Neutrophil (primary cell): Measurements from ENCODE around the gene DIP2C.

Experiments used
- H3K27ac ChIP-seq: fragments of 200-600 bp; sonication (generic); 2 replicates; pipeline ENCODE4 v1.5.1; 2016; ENCODE audit warnings: mild to moderate bottlenecking, moderate library complexity
- H3K27me3 ChIP-seq: fragments of 200-600 bp; sonication (generic); 2 replicates; pipeline ENCODE4 v1.6.0; 2016; ENCODE audit warnings: mild to moderate bottlenecking
- H3K36me3 ChIP-seq: fragments of 200-600 bp; sonication (generic); 2 replicates; pipeline ENCODE4 v1.5.1; 2017
- H3K4me1 ChIP-seq, 2 experiments: fragments of 200-600 bp in 1 of 2; sonication (generic) in 1 of 2; 1 replicate in 1 of 2; 2 replicates in 1 of 2; pipeline versions ENCODE4 v1.5.1 to v1.6.1; 2013 to 2016; ENCODE audit warnings: low read depth in 1 of 2, low read length in 1 of 2, mild to moderate bottlenecking in 1 of 2, moderate library complexity in 1 of 2; ENCODE audit not compliant: control insufficient read depth in 1 of 2, insufficient read depth in 1 of 2
- H3K4me3 ChIP-seq, 2 experiments: fragments of 200-600 bp in 1 of 2; sonication (generic) in 1 of 2; 1 replicate in 1 of 2; 2 replicates in 1 of 2; pipeline ENCODE4 v1.5.1; 2013 to 2016; ENCODE audit warnings: low read depth in 1 of 2, low read length in 1 of 2, mild to moderate bottlenecking in 1 of 2, moderate library complexity in 1 of 2
- H3K9me3 ChIP-seq: fragments of 200-600 bp; sonication (generic); 2 replicates; pipeline ENCODE4 v1.5.1; 2016
- TF ChIP-seq, protein P1 (sequence below): fragments of 200-600 bp; sonication (generic); IDR thresholded peaks from 2 replicates; pipeline ENCODE4 v1.5.1; 2016; ENCODE audit warnings: antibody characterized with exemption

DIP2C gene

DNA sequence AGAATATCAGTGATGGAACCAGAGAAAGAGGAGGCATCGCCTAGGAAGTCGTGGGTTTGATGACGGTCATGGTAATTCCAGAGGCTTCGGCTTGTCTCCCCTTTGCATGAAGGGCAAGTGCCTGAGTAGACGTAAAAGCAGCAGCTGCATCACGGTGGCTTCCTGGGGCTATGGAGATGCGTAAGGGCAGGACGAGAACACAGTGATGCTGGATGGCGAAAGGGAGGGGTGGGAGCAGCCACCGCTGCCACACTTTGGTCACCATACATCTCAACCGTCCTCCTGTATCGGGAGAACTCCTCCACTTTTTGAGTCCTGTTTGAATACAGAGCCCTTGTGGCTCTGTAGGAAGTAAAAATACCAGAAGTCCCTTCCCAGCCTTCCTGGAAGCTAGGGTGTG, 371.5 kb downstream of the DIP2C start:
- Histone ChIP-seq H3K4me1 (no peaks in the 10 kb centered on the region), H3K9me3 (no peaks in the 10 kb centered on the region), H3K36me3 (no peaks in the 10 kb centered on the region), H3K4me3 (no peak overlapping the region), H3K27me3 (no peaks in the 10 kb centered on the region), H3K27ac (no peak overlapping the region)
- TF ChIP-seq, protein P1, sequence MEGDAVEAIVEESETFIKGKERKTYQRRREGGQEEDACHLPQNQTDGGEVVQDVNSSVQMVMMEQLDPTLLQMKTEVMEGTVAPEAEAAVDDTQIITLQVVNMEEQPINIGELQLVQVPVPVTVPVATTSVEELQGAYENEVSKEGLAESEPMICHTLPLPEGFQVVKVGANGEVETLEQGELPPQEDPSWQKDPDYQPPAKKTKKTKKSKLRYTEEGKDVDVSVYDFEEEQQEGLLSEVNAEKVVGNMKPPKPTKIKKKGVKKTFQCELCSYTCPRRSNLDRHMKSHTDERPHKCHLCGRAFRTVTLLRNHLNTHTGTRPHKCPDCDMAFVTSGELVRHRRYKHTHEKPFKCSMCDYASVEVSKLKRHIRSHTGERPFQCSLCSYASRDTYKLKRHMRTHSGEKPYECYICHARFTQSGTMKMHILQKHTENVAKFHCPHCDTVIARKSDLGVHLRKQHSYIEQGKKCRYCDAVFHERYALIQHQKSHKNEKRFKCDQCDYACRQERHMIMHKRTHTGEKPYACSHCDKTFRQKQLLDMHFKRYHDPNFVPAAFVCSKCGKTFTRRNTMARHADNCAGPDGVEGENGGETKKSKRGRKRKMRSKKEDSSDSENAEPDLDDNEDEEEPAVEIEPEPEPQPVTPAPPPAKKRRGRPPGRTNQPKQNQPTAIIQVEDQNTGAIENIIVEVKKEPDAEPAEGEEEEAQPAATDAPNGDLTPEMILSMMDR: no peak

DNA sequence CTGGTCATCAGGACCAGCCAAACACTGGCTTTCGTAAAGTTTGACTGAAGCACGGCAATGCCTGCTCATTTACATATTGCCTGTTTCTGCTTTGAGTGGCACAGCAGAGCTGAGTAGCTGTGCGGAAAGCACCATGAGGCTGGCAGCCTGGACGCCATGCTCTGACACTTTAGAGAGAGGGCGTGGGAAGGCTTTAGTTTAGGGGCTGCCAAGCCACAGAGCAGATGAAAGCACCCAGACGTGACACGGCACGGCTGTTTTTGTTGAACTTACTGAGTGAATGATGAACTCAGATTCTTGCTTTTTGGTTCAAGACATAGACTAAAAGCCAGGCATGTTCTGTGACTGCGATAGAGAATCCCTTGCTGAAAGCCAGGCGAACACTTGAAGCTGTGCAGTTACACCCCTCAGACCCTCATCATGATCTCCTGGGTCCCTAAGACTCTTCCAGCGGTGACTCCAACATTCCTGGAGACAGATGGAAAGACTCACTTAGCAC, 372.1 kb downstream of the DIP2C start:
- Histone ChIP-seq H3K27ac (no peak overlapping the region), H3K9me3 (no peaks in the 10 kb centered on the region)

GRCh38 chr10:316390-316789, 373.1 kb downstream of the DIP2C start:
- Histone ChIP-seq H3K4me3 (no peak overlapping the region), H3K36me3 (no peaks in the 10 kb centered on the region), H3K27me3 (no peaks in the 10 kb centered on the region), H3K9me3 (no peaks in the 10 kb centered on the region), H3K27ac (no peak overlapping the region), H3K4me1 (no peaks in the 10 kb centered on the region)
- TF ChIP-seq, protein P1: no peak

More for the DNA sequence above, 372.1 kb downstream of the DIP2C start:
- Histone ChIP-seq H3K4me3 (no peak overlapping the region), H3K4me1 (no peaks in the 10 kb centered on the region), H3K36me3 (no peaks in the 10 kb centered on the region), H3K27me3 (no peaks in the 10 kb centered on the region)
- TF ChIP-seq, protein P1: no peak

DNA sequence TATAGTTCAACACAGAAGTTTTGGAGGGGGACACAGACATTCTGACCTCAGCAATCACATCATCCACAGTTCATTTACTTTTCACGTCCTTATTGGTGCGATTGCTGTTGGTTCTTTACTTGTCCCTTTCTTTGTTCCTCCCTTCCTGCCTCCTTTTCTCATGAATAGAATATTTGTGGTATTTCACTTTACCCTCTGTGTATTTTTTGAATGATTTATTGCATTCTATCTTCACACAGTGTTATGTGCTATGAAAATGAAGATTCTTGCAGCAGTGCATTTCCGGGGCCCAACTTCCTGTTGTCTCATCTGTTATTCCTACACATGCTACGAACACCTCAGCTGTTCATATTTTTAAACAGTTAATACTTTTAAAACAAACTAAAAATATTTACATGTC, 374.6 kb downstream of the DIP2C start:
- Histone ChIP-seq H3K36me3 (no peaks in the 10 kb centered on the region), H3K27me3 (no peaks in the 10 kb centered on the region), H3K9me3 (no peaks in the 10 kb centered on the region), H3K27ac (no peak overlapping the region), H3K4me1 (no peaks in the 10 kb centered on the region), H3K4me3 (no peak overlapping the region)
- TF ChIP-seq, protein P1: no peak

GRCh38 chr10:314381-314780, 375.1 kb downstream of the DIP2C start:
- no peak overlapping the region for H3K27ac ChIP-seq

More at GRCh38 chr10:314381-314780, 375.1 kb downstream of the DIP2C start:
- H3K9me3 ChIP-seq: no peaks in the 10 kb centered on the region
- TF ChIP-seq, protein P1: no peak
- no peak overlapping the region for H3K4me3 ChIP-seq
- H3K27me3 ChIP-seq: no peaks in the 10 kb centered on the region
- no peaks in the 10 kb centered on the region for H3K4me1 ChIP-seq
- H3K36me3 ChIP-seq: no peaks in the 10 kb centered on the region
